Sigmoid colon (tissue), 7 donors: ENCODE measurements around the gene ZFHX3. TPM values are rescaled to one million over a fixed set of nuclear protein-coding genes. Genes with fewer than 3 reads are reported as not detected.

Experiments
- DNase-seq: peaks from one replicate; pipeline ENCODE4 v3.0.0-alpha.2; 2019
- H3K27ac ChIP-seq, 4 donors: fragments of 200-600 bp; sonication (generic); one replicate each; pipeline ENCODE4 v1.5.1; 2016 to 2019; ENCODE audit warnings: mild to moderate bottlenecking in 1 of 4
- H3K27me3 ChIP-seq, 3 donors: fragments of 200-600 bp; sonication (generic); one replicate each; pipeline ENCODE4 v1.5.1; 2019; ENCODE audit warnings: mild to moderate bottlenecking in 1 of 3
- H3K36me3 ChIP-seq, 4 donors: fragments of 200-600 bp; sonication (generic); one replicate each; pipeline ENCODE4 v1.5.1; 2016 to 2019
- H3K4me1 ChIP-seq, 4 donors: fragments of 200-600 bp; sonication (generic); one replicate each; pipeline ENCODE4 v1.5.1; 2017 to 2019
- H3K4me3 ChIP-seq, 4 donors: fragments of 200-600 bp; sonication (generic); one replicate each; pipeline ENCODE4 v1.5.1; 2017 to 2019; ENCODE audit warnings: mild to moderate bottlenecking in 2 of 4, moderate library complexity in 1 of 4
- H3K9me3 ChIP-seq, 4 donors: fragments of 200-600 bp in 3 of 4; sonication (generic) in 3 of 4; one replicate each; pipeline versions ENCODE4 v1.5.1 to v1.6.1; 2013 to 2019
- CTCF ChIP-seq, 4 experiments: fragments of 450-650 bp in 3 of 4; fragments of 200-600 bp in 1 of 4; IDR thresholded peaks; one replicate each; pipeline ENCODE4 v1.5.1; 2016 to 2019; ENCODE audit warnings: antibody characterized with exemption in 4 of 4, mild to moderate bottlenecking in 3 of 4, moderate library complexity in 2 of 4
- EP300 ChIP-seq, 4 donors: sonication (generic); formaldehyde crosslinking; IDR thresholded peaks; one replicate each; pipeline ENCODE4 v1.6.1; 2017; ENCODE audit warnings: antibody characterized with exemption in 4 of 4
- POLR2A ChIP-seq, 2 donors: fragments of 450-650 bp; IDR thresholded peaks; one replicate each; pipeline ENCODE4 v1.6.1; 2016; ENCODE audit warnings: antibody characterized with exemption in 2 of 2, mild to moderate bottlenecking in 2 of 2, moderate library complexity in 2 of 2
- POLR2AphosphoS5 ChIP-seq, 4 donors: sonication (generic); formaldehyde crosslinking; IDR thresholded peaks; one replicate each; pipeline ENCODE4 v1.6.1; 2017; ENCODE audit warnings: antibody characterized with exemption in 4 of 4
- WGBS, 2 donors: extraction: QIAGEN DNeasy Blood & Tissue Kit; methylation state at CpG; one replicate each; pipeline ENCODE4 v1.1.7; 2013; 5-methylcytosine and 5-hydroxymethylcytosine counted together
- intact Hi-C: fragments of 100-400 bp; cut with DNase I; formaldehyde crosslinking; loops from one replicate; pipeline ENCODE4 v1.15.1; 2023
- polyA plus RNA-seq, 3 donors: library from polyadenylated mRNA; stranded (reverse); fragments of 200-250 nt; gene quantifications; one replicate each; pipeline ENCODE4 v1.2.3, GENCODE V29; 2013
- total RNA-seq, 4 donors: library from RNA; depleted of rRNA; stranded (reverse); fragments of >200 nt; gene quantifications; one replicate each; pipeline ENCODE4 v1.1.0, GENCODE V29; 2016
- donor health status: healthy with polysubstance abuse.
- donor health status: Bipolar disorder and iron deficiency.
- donor health status: healthy.

Gene ZFHX3
- total and polyA plus RNA-seq, 7 donors: 0.69 to 38.8 (median 17.8) TPM

GRCh38 chr16:72794319-72794718, 253.6 kb downstream of the ZFHX3 start:
- TF ChIP-seq POLR2A (IDR thresholded peaks at IDR 0.05): no peak

GRCh38 chr16:72793716-72794115, 254.2 kb downstream of the ZFHX3 start:
- Histone ChIP-seq H3K4me1 (peaks cover 0 to 21% (median 20%) of the 10 kb centered on the region in 4 donors), H3K36me3 (peaks cover 0 to 78% (median 19%) of the 10 kb centered on the region in 4 donors), H3K27me3 (no peaks in the 10 kb centered on the region), H3K27ac (no peak overlapping the region), H3K4me3 (no peak overlapping the region), H3K9me3 (no peaks in the 10 kb centered on the region)
- no peak for DNase-seq
- 97% methylated on average over 12 of the region's 12 CpGs for WGBS, 2 donors
- no peak for TF ChIP-seq CTCF (IDR thresholded peaks at IDR 0.05)
- no peak for TF ChIP-seq POLR2AphosphoS5 (IDR thresholded peaks at IDR 0.05)
- no peak for TF ChIP-seq EP300 (IDR thresholded peaks at IDR 0.05)
- TF ChIP-seq POLR2A (IDR thresholded peaks at IDR 0.05): no peak
- intact Hi-C loops: no loop called here

More at GRCh38 chr16:72794319-72794718, 253.6 kb downstream of the ZFHX3 start:
- 97% methylated on average over 13 of the region's 13 CpGs for WGBS, 2 donors
- DNase-seq: no peak
- peaks cover 0 to 24% (median 20%) of the 10 kb centered on the region in 4 donors for H3K4me1 ChIP-seq
- intact Hi-C loops: no loop called here
- no peak overlapping the region for H3K27ac ChIP-seq
- H3K27me3 ChIP-seq: no peaks in the 10 kb centered on the region
- no peaks in the 10 kb centered on the region for H3K9me3 ChIP-seq
- peaks cover 0 to 83% (median 20%) of the 10 kb centered on the region in 4 donors for H3K36me3 ChIP-seq
- H3K4me3 ChIP-seq: no peak overlapping the region

- Histone ChIP-seq H3K4me1 (peaks cover 0 to 20% (median 18%) of the 10 kb centered on the region in 4 donors), H3K36me3 (peaks cover 0 to 77% (median 16%) of the 10 kb centered on the region in 4 donors), H3K4me3 (no peak overlapping the region), H3K9me3 (no peaks in the 10 kb centered on the region), H3K27ac (no peak overlapping the region), H3K27me3 (no peaks in the 10 kb centered on the region)
- 97 to 98% methylated on average over 5 of the region's 5 CpGs for WGBS, 2 donors
- TF ChIP-seq EP300 (IDR thresholded peaks at IDR 0.05) (no peak), POLR2A (IDR thresholded peaks at IDR 0.05) (no peak), POLR2AphosphoS5 (IDR thresholded peaks at IDR 0.05) (no peak), CTCF (IDR thresholded peaks at IDR 0.05) (no peak)
- intact Hi-C loops: no loop called here
- no peak for DNase-seq
Measured at GRCh38 chr16:72793017-72793416, 254.9 kb downstream of the ZFHX3 start.

- H3K36me3 ChIP-seq: peaks cover 0 to 75% (median 16%) of the 10 kb centered on the region in 4 donors
- no peak for DNase-seq
- H3K4me1 ChIP-seq: peaks cover 0 to 17% (median 15%) of the 10 kb centered on the region in 4 donors
- H3K27me3 ChIP-seq: no peaks in the 10 kb centered on the region
- no peak overlapping the region for H3K27ac ChIP-seq
- no peak overlapping the region for H3K4me3 ChIP-seq
- intact Hi-C loops: no loop called here
- TF ChIP-seq CTCF (IDR thresholded peaks at IDR 0.05): no peak
- no peak for TF ChIP-seq POLR2A (IDR thresholded peaks at IDR 0.05)
- TF ChIP-seq EP300 (IDR thresholded peaks at IDR 0.05): no peak
- no peak for TF ChIP-seq POLR2AphosphoS5 (IDR thresholded peaks at IDR 0.05)
- H3K9me3 ChIP-seq: no peaks in the 10 kb centered on the region
Measured at GRCh38 chr16:72791786-72792185, 256.1 kb downstream of the ZFHX3 start.

- Histone ChIP-seq H3K4me1 (peaks cover 0 to 20% (median 13%) of the 10 kb centered on the region in 4 donors), H3K4me3 (no peak overlapping the region), H3K27ac (no peak overlapping the region), H3K27me3 (no peaks in the 10 kb centered on the region), H3K9me3 (no peaks in the 10 kb centered on the region), H3K36me3 (peaks cover 0 to 59% (median 13%) of the 10 kb centered on the region in 4 donors)
- DNase-seq: no peak
- 95 to 98% methylated on average over 5 of the region's 5 CpGs for WGBS, 2 donors
- TF ChIP-seq POLR2A (IDR thresholded peaks at IDR 0.05) (no peak), POLR2AphosphoS5 (IDR thresholded peaks at IDR 0.05) (no peak), CTCF (IDR thresholded peaks at IDR 0.05) (no peak), EP300 (IDR thresholded peaks at IDR 0.05) (no peak)
- intact Hi-C loops: loop anchor here (10.0 kb wide), 1 partner anchor 125 kb away; no protein-coding TSS in a partner anchor
Measured at GRCh38 chr16:72789921-72790320, 258.0 kb downstream of the ZFHX3 start.
